HFFc6 (cell line): ENCODE measurements around the gene NPM1. TPM values are rescaled to one million over a fixed set of nuclear protein-coding genes. Genes with fewer than 3 reads are reported as not detected.
"Not testable (repeated sequence)": the region's sequence is repeated elsewhere in the genome, so short reads cannot be mapped to it uniquely, and the experiment has no call there.

Experiments used
- DNase-seq: peaks from one replicate; pipeline ENCODE4 v3.0.0-alpha.2; 2018
- H3K27ac Mint-ChIP-seq: 2 replicates; pipeline ENCODE4 v1.8.0; 2020; ENCODE audit warnings: mild to moderate bottlenecking, mixed read lengths
- H3K27me3 Mint-ChIP-seq: 2 replicates; pipeline ENCODE4 v1.8.0; 2021; ENCODE audit warnings: mild to moderate bottlenecking, moderate library complexity, mixed read lengths; ENCODE audit not compliant: insufficient read depth
- H3K36me3 Mint-ChIP-seq: 2 replicates; pipeline ENCODE4 v1.8.0; 2021; ENCODE audit warnings: low read depth, mixed read lengths
- H3K4me1 Mint-ChIP-seq: 2 replicates; pipeline ENCODE4 v1.8.0; 2020; ENCODE audit warnings: low read depth, mixed read lengths
- H3K4me3 Mint-ChIP-seq: 2 replicates; pipeline ENCODE4 v1.8.0; 2020; ENCODE audit warnings: mild to moderate bottlenecking, moderate library complexity, mixed read lengths
- H3K9me3 Mint-ChIP-seq: 2 replicates; pipeline ENCODE4 v1.8.0; 2020; ENCODE audit warnings: mild to moderate bottlenecking, mixed read lengths
- total RNA-seq, 6 experiments: library from RNA; stranded (reverse); fragmentation: NEBNext Ultra II Directional; extraction: Animal tissue kit (Norgen Biotek cat#: 25700); gene quantifications; 2 replicates in 1 of 6; 3 replicates in 5 of 6; pipeline ENCODE4 v1.2.3, GENCODE V29; 2021
- TF ChIP-seq, protein P1 (sequence below): fragments of 200-600 bp; sonication (generic); IDR thresholded peaks from 2 replicates; pipeline ENCODE4 v1.5.0; 2021; ENCODE audit warnings: antibody characterized with exemption, mild to moderate bottlenecking

NPM1 gene
- total RNA-seq, 6 experiments from 2014 or later = 1,557 to 2,328 (median 1,897) TPM

DNA sequence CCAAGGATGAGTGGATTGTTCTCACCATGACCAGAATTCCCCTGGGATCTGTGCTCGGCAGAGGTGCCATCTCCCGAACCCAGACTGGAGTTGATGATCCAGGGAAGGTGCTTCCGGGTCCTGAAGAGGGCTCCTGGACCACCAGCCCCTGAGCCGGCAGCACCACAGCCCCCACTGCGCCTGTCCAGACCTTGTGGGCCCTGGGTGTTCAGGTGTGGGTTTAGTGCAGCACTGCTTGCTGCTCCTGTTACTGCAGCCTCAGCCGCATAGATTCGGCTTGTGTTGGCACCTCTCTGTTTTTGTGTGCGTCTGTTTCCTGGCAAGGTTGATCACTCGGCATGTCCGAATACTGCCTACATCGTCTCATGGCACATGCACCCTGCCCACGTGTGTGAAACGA, 16.3 kb upstream of the NPM1 start:
- H3K4me3 Mint-ChIP-seq = no peak overlapping the region
- H3K9me3 Mint-ChIP-seq = no peaks in the 10 kb centered on the region
- peaks cover 8% of the 10 kb centered on the region; the same call in 1 of the 2 replicates for H3K4me1 Mint-ChIP-seq
- H3K36me3 Mint-ChIP-seq = no peaks in the 10 kb centered on the region
- H3K27ac Mint-ChIP-seq = no peak overlapping the region
- peaks cover 12% of the 10 kb centered on the region for H3K27me3 Mint-ChIP-seq
- TF ChIP-seq, protein P1, sequence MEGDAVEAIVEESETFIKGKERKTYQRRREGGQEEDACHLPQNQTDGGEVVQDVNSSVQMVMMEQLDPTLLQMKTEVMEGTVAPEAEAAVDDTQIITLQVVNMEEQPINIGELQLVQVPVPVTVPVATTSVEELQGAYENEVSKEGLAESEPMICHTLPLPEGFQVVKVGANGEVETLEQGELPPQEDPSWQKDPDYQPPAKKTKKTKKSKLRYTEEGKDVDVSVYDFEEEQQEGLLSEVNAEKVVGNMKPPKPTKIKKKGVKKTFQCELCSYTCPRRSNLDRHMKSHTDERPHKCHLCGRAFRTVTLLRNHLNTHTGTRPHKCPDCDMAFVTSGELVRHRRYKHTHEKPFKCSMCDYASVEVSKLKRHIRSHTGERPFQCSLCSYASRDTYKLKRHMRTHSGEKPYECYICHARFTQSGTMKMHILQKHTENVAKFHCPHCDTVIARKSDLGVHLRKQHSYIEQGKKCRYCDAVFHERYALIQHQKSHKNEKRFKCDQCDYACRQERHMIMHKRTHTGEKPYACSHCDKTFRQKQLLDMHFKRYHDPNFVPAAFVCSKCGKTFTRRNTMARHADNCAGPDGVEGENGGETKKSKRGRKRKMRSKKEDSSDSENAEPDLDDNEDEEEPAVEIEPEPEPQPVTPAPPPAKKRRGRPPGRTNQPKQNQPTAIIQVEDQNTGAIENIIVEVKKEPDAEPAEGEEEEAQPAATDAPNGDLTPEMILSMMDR = no peak
- DNase-seq = no peak

DNA sequence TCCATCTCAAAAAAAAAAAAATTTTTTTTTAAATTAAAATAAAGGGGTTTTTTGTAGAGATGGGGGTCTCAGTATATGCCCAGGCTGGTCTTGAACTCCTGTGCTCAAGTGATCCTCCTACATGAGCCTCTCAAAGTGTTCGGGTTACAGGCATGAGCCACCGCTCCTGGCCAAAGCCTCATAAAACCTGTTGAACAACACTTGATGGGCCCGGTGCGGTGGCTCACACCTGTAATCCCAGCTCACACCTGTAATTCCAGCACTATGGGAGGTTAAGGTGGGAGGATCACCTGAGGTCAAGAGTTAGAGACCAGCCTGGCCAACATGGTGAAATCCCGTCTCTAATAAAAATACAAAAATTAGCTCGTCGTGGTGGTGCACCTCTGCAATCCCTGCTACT, 7.7 kb upstream of the NPM1 start:
- Mint-ChIP-seq H3K4me1 (no peaks in the 10 kb centered on the region; the same call in 1 of the 2 replicates), H3K4me3 (no peak overlapping the region), H3K27ac (no peak overlapping the region), H3K9me3 (no peaks in the 10 kb centered on the region), H3K27me3 (peaks cover 3% of the 10 kb centered on the region), H3K36me3 (no peaks in the 10 kb centered on the region)
- DNase-seq = no peak
- TF ChIP-seq, protein P1 = no peak

DNA sequence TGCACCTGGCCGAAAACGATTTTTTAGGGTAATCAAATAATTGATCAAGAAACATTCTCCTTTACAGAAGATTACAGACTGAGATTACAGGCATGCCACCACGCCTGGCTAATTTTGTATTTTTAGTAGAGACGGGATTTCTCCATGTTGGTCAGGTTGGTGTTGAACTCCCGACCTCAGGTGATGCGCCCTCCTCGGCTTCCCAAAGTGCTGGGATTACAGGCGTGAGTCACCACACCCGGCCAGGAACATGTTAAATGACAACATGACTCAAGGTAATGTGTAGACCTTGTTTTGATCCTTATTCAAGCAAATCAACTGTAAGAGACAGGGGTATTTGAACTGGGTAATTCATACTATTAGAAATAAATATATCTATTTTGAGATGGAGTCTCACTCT, 3.2 kb upstream of the NPM1 start:
- H3K36me3 Mint-ChIP-seq = peaks cover 19% of the 10 kb centered on the region
- peaks cover 19% of the 10 kb centered on the region for H3K27me3 Mint-ChIP-seq
- not testable (repeated sequence) for H3K4me3 Mint-ChIP-seq, H3K27ac Mint-ChIP-seq, H3K4me1 Mint-ChIP-seq, DNase-seq
- peaks cover 17% of the 10 kb centered on the region for H3K9me3 Mint-ChIP-seq

DNA sequence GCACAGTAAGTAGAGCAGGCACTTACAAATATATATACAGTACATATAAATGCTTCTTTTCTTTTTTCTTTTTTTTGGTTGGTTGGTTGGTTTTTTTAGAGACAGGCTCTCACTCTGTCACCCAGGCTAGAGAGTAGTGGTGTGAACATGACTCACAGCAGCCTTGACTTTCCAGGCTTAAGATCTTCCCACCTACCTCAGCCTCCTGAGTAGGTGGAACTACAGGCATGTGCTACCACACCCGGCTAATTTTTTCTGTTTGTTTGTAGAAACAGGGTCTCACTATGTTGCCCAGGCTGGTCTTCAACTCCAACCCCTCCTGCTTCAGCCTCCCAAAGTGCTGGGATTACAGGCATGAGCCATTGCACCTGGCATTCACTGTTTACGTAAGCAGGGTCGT, 2.6 kb upstream of the NPM1 start:
- not testable (repeated sequence) for DNase-seq, H3K4me3 Mint-ChIP-seq, H3K27ac Mint-ChIP-seq
- Mint-ChIP-seq H3K4me1 (peaks cover 11% of the 10 kb centered on the region), H3K36me3 (peaks cover 25% of the 10 kb centered on the region), H3K27me3 (peaks cover 19% of the 10 kb centered on the region), H3K9me3 (peaks cover 17% of the 10 kb centered on the region)

DNA sequence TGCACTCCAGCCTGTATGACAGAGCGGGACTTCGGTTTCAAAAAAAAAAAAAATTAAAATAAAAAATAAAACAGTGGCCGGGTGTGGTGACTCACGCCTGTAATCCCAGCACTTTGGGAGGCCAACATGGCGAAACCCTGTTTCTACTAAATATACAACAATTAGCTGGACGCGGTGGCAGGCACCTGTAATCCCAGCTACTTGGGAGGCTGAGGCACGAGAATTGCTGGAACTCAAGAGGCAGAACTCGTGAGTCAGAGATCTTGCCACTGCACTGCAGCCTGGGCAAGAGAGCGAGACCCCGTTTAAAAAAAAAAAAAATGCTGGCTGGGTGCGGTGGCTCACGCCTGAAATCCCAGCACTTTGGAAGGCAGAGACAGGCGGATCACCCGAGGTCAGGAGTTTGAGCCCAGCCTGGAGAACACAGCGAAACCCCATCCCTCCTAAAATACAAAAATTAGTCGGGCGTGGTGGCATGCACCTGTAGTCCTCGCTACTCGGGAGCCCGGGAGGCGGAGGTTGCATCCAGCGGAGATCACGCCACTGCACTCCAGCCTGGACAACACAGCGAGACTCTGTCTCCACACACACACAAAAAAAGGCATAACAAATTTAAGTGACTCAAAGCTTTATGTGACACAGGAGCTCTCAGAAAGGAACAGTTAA, 1.5 kb upstream of the NPM1 start:
- Mint-ChIP-seq H3K27me3 (peaks cover 19% of the 10 kb centered on the region), H3K27ac (no peak overlapping the region), H3K4me1 (peaks cover 22% of the 10 kb centered on the region), H3K36me3 (peaks cover 34% of the 10 kb centered on the region), H3K9me3 (peaks cover 17% of the 10 kb centered on the region), H3K4me3 (no peak overlapping the region)
- TF ChIP-seq, protein P1 = no peak
- no peak for DNase-seq

DNA sequence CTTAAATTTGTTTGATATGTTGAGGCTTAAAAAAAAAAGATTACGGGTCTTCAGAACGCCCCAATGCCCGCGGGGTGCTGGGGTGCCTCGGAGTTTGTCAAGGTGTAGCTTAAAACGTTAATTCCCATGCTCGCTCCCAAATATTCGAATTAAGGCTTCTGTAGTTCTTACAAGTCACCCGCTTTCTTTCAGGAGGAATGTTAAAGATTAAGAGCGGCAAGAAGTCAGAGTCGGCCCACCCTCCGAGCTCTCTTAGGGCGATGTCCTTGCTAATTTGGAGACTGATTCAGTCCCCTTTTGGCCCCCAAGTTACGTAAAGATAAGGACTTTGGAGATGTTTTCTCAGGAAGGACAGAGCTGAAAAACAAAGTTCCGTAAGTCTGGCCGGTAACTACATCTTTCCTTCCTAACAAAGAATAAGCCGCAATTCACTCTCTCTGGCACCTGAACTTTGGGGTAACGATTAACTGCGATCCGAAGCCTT, 746 bp upstream of the NPM1 start:
- TF ChIP-seq, protein P1 = no peak
- peak overlapping the region; percentile 98 for H3K27ac Mint-ChIP-seq
- H3K27me3 Mint-ChIP-seq = peaks cover 18% of the 10 kb centered on the region

More for the DNA sequence above, 746 bp upstream of the NPM1 start:
- no peak for DNase-seq
- Mint-ChIP-seq H3K36me3 (peaks cover 39% of the 10 kb centered on the region), H3K4me1 (peaks cover 28% of the 10 kb centered on the region), H3K9me3 (peaks cover 17% of the 10 kb centered on the region), H3K4me3 (peak overlapping the region; percentile 96)
